HS-27A (cell line): Measurements from ENCODE around the gene SNRPE.
A peak's percentile ranks its signal among the peaks of the same experiment; 100 is the strongest.
"Not testable (repeated sequence)": the region's sequence is repeated elsewhere in the genome, so short reads cannot be mapped to it uniquely, and the experiment has no call there.

Experiments used
- DNase-seq: peaks from one replicate; pipeline ENCODE4 v3.0.0-alpha.2; 2012; ENCODE audit warnings: low read depth, missing footprints

Gene SNRPE

DNA sequence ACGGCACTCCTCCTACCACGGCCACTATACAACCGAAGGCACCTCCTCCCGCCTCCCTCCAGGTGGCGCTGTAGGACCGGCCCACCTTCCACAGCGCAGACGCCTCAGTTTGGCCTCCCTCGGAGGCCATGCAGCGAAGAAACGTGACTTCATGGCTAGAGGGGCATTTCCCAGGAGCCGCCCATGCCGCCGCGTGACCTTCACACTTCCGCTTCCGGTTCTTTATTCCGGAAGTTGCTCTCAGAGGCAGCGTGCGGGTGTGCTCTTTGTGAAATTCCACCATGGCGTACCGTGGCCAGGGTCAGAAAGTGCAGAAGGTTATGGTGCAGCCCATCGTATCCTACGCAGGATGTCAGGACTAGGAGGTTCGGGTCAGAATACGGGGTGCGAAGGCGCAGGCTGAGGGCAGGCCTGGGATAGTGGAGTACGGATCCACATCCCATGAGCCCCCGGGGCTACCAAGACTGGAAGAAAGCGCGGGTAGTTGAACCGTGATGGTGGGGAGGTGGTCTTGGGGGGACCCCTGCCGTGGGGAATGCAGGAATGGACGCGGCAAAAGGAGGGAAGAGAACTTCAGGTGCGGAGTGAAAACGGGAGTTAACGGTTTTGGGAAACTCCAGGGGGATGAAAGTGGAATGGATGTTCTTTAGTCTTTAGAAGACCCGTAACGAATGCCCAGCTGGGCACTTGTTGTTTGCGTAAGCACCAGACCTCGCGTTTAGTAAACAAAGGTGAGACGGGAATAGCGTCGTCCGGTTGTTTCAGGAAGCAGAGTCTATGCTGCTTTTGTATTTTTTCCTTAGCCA, at the start of gene SNRPE:
Gene SNRPE, plus strand, starts transcription at position 221 of the 806 bp plus-strand sequence. Its CDS starts 61 bp downstream, at position 282.
- peak; percentile 89 for DNase-seq

DNA sequence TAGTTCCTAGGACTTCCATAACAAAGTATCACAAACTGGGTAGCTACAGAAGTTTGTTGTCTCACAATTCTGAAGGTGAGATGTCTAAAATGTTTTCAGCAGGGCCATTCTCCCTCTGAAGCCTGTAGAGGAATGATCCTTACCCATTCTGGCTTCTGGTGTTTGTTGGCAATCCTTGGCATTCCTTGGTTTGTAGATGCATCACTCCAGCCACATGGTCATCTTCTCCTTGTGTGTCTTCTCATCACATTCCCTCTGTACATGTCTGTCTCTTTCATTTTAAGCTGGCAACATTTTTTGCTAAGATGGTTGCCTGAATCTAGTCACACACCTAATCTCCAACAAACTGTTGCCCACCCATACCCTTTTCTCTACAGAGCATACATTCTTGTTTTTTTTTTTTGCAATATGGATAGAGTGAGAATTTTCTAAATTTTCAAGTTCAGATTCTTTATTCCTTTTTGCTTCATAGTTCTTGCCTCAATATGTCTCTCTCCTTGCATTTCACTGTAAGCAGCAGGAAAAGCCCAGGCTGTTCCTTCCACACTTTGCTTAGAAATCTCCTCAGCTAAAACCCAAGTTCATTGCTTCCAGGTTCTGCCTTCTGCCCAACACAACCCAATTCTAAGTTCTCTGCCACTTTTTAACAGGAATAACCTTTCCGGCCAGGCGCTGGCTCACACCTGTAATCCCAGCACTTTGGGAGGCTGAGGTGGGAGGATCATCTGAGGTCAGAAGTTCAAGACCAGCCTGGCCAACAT, 47.6 kb upstream of the SNRPE start:
- DNase-seq: no peak

DNA sequence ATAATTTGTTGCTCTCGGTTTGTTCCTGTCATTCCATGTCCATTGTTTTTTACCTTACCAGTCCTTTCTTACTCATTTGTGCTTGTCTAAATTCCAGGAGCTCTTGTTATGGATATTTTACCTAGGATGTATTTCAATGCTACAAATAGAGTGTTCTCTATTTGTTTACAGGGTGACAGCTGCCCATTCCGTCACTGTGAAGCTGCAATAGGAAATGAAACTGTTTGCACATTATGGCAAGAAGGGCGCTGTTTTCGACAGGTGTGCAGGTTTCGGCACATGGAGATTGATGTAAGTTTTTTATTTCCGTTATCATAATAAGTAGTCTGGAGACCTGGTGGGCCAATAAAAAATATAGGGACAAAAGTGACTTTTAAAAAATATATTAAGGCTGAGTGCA, 43.0 kb upstream of the SNRPE start:
- DNase-seq: no peak

DNA sequence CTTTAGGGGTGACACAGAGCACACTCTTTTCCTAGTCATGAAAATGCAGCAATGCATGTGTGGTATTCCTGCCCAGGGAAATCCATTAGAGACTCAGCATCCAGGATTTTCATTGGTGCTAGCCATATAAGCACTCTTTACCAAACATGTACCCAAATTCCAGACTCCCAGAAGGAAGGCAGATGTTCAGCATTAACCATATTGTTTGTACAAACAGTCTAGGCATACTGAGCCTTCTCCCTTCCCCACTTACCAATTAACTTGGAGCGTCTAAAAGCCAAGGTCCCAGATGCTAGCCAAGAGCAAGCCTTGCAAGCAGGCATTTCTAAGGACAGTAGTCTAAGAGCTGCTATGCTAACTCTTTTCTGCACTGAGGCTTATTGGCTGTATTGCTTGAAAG, 38.1 kb upstream of the SNRPE start:
- DNase-seq: no peak

DNA sequence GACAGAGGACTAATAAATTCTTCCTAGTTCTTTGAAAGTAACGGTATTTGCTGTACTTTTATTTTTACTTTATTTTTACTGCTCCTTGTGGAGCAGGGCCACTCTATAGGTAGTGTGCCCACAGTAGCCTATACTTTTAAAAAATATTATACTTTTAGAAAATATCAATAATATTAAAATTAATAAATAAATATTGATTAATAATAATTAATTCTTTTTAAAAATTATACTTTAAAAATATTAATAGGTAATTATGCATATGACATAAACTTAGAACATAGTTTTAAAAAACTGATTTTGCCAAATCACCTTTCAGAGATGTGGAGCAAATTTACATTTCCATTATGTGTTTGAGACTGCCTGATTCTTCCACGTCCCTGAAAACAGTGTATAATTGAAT, 35.2 kb upstream of the SNRPE start:
- DNase-seq: no peak

DNA sequence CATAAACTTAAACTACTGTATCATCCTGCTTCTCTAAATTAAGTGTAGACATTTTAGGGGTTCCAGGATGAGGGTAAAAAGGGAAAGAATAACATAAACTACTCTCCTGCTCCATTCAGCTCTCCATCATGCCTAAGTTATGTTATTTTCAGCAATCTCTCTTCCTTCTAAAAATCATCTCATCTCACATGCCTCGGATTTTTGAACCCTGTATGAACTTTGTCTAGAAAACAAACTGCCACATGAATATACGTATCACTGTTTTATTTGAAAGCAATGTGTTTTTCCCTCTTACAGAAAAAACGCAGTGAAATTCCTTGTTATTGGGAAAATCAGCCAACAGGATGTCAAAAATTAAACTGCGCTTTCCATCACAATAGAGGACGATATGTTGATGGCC, 33.4 kb upstream of the SNRPE start:
- no peak for DNase-seq

DNA sequence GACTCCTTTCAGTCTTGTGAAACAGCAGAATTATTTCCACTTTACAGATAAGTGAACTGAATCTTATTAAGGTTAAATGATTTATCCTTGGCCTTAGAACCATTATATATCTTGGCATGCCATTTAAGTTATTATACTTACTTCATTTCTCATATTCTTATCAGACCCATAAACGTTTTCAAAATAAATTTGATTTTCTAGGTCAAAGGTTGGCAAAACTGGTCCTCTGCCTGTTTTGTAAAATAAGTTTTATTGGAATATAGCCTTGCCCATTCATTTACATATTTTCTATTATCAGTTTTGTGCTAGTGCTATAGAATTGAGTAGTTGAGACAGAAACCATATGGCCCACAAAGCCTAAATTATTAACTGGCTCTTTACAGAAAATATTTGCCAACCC, 32.9 kb upstream of the SNRPE start:
- DNase-seq: no peak

DNA sequence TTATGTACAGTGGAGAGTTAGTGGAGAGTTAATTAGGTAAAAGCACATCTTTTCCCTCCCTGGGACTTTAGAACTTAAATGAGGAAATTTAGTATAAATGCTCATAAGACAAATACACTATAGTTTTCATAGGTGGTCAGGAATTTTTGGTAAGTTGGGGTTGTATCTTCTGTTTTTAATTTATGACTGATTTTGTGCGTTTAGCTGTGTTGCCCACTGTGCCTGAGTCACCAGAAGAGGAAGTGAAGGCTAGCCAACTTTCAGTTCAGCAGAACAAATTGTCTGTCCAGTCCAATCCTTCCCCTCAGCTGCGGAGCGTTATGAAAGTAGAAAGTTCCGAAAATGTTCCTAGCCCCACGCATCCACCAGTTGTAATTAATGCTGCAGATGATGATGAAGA, 32.2 kb upstream of the SNRPE start:
- not testable (repeated sequence) for DNase-seq

DNA sequence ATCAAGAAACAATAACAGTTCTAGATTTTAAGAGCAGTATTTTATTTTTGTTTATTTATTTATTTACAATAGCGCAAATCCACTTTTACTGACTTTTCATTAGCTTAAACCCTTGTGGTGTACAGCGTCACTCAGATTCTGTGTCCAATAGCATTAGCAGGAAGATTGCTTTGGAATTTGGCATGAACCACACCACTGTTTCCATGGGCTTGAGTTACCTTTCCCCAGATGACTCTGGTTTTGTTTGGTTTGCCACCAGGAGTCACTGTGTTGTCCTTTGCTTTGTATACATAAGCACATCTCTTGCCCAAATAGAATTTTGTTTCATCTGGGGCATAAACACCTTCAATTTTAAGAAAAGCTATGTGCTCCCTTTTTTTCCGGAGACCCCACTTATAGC, 25.9 kb upstream of the SNRPE start:
- no peak for DNase-seq

DNA sequence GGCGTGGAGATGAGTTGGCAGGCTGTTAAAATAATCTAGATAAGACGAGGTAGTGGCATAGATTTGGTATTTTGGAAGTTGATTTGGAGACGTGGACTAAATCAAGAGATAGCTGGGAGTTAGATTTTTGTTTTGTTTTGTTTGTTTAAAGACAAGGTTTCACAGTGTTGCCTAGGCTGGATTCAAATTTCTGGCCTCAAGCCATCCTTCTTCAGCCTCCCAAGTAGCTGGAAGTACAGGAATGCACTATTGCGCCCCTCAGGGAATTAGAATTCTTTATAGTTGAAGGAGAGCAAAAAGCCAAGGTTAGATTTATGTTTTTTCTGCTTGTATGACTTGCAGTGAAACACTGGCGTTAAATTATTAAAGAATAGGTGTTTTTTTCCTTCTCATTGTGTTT, 22.3 kb upstream of the SNRPE start:
- no peak for DNase-seq

DNA sequence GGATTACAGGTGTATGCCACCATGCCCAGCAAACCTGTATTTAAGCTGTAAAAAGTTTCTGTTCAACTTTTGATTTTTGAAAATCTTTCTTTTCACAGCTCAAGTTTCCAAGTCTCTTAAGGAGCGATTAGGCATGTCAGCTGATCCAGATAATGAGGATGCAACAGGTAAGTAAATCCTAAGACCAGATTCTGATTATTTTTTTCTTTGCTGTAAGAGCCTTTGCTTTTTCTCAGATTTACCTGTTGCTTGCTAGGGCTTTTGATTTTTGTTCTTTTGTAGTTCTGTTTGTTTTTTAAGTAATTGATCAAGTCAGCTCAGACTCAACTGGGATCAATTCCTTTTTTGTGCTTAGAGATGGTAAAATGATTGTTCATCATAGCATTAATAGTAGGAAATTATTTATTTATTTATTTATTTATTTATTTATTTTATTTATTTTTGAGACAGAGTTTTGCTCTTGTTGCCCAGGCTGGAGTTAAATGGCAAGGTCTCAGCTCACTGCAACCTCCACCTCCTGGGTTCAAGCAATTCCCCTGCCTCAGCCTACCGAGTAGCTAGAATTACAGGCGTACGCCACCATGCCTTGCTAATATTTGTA, 21.1 kb upstream of the SNRPE start:
- no peak for DNase-seq

DNA sequence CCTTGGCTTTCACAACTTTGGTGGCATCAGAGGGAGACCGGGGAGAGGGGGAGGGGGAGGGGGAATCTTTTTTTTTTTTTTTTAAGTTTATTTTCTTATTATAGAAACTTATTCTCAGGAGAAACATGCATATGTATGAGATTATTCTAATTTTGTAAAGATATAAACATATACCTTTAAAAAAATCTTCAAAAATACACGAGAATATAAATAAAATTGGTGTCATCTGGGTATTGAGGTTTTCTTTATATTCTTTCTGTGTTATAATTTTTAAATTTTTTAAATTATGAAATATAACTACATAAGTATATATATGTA, 18.9 kb upstream of the SNRPE start:
- DNase-seq: no peak

DNA sequence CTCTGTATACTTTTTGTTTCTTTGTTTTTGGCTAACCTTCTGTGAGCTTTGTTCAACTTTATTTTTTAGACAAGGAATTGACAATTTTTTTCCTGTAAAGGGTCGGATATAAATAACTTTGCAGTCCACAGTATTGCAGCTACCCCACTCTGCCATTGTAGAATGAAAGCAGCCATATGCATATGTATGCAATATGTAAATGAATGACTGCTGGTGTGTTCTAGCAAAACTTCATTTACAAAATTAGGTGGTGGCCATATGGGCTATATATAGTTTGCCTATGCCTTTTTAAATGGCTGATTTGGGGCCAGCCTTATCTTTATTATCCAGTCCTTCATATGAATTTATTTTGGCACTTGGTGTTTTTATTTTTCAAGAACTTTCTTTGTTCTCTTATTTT, 18.0 kb upstream of the SNRPE start:
- no peak for DNase-seq

DNA sequence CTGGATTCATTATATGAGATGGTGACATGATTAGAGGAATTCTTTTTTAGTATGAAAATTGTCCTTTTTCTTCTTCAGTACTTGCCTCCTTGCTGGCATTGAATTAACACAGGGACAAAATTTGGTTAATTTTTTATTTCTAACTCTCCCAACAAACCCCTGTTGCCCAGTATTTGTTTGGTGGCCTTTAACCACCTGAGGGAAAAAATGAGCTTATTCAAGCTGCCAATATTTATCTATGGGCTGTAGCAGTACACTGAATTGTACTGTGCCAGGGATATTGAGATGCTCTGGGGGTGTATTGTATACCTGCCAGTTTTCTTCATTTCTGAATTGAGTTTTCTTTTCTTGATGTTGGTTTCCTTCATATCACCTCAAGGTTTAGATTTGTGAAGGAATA, 8.3 kb upstream of the SNRPE start:
- not testable (repeated sequence) for DNase-seq

DNA sequence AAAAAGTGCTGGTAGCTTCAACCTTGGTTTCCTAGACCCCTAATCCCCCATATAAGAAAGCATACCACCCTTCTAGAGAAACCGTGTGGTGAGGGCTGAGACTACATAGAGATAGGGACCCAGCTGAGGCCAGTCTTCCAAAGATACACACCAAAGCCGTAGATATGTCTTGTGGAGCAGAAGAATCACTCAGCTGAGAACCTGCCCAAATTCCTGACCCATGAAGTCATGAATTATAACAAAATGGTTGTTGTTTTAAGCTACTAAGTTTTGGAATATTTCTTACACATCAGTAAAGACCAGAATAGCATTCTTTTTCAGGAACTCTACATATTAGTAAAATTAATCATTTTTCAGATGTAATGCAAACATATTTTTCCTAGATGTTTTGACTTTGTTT, 3.3 kb upstream of the SNRPE start:
- DNase-seq: peak; percentile 82

DNA sequence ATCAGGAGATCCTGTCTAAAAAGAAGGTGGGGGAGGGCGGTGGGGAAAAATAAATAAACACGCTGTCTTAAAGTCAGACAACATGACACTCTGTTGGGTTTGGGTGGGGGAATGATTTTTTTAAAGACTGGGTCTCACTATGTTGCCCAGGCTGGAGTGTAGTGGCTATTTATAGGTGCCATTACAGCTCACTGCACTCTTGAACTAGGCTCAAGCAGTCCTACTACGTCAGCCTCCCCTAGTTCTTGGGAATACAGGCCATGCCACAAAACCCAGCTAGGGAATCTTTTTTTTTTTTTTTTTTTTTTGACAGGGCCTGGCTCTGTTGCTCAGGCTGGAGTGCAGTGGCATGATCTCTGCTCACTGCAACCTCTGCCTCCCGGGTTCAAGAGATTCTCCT, 2.4 kb upstream of the SNRPE start:
- no peak for DNase-seq

DNA sequence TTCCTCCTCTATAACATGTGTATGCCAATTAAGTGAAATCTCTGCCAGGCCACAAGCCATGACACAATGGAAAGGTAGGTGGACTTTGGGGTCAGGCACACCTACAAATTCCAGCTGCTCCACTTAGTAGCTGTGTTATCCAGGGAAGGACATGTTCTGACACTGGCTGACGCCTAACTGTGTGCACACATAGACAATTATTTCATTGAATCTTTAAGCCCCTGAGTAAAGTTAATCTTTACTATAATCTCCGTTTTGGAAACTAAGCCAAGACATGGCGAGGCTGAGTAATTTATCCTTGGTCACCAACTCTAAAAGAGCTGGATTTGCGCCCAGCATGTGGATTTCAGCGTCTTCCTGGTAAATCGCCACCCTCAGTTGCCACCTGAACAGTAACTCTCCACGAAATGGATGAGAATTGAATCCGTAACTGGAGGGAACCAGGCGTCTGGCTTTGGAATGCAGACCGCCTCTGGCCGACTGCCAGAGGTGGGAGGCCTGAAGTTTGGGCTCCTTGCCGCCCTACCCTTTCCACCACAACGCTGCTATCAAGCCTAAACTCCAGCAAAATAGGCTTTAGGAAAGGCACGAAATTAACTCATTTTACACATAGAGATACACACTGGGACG, 888 bp upstream of the SNRPE start:
- peak; percentile 53 for DNase-seq

DNA sequence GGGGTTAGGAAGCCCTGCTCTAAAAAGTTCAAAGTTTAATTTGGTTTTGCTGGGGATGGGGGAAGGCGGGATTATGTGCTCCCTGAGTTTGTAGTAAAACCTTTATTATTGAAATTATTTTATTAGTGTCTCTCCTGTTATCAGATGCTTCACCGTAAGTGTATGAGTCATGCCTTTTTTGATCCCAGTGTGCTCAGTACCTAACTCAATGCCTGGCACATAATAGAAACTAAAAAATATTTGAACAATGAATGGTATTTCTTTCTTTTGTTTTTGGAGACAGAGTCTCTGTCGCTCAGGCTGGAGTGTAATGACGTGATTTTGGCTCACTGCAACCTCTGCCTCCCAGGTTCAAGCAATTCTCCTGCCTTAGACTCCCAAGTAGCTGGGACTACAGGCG, 6.4 kb downstream of the SNRPE start:
- DNase-seq: no peak

DNA sequence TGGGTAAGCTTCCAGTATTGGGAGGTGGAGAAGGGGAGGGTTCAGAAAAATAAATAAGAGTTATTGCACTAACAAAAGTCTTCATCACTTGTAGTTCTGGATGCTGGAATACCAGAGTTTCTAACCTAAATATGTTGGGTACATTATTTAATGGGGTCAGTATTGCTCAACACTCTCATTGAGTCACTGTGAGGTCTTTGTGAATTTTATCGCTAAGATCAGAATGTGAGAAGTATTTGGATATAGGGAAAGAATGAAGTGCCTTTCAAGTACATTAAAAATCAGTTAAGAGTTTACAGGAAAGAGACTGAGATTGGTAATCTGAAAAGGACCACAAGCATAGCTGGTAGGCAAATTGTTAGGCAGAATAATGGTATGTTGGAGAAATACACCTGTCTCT, 8.8 kb downstream of the SNRPE start:
- DNase-seq: no peak

DNA sequence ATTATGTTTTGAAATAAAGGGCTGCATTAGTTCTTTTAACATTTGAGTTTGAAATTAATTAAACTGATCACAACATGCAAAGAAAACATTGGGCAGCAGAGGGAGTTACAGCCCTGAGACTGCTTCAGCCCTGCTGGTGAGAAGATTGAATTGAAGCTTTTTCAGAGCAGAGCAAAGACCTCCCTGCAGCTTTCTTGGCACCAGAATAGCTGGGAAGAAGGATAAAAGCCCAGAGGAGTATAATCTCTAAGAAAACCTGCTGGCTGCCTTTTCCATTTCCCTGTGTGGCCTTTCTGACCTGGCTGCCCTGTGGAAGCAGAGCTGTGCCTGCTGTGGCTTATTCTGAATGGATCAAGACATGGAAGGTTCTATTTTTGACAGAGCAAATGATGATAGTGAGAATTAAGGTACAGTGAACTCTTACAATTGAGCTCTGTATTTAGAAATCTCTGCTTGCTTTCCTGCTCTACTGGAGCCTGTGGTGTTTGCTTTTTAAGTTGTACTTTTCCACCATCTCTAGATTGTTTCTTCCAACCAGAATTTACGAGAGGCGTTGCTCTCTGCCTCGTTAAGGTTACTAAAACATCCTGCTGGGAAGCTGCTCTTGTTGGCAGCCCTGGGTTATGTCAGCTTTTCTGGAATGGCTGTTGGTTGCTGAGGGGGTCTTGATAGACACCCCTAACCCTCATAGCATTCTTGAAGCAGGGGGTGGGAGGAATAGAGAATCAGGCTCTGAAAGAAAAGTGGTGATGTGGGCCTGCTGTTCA, 9.9 kb downstream of the SNRPE start:
- no peak for DNase-seq

DNA sequence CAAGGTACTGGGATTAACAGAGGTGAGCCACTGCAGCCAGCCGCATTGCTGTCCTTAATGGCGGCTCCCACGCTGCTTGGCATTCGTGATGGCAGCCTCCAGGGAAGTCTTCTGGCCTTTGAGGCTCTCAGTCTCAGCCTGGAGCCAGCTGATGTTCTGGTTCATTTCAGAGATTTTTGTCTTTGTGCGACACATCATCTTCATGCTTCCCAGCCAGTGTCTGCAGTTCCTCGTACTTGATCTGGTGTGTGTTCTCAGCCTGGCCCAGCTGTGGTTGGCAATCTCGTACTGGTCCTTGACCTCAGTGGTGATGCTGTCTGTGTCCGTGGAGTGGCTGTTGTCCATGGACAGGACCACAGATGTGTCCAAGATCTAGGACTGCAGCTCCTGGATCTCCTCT, 11.7 kb downstream of the SNRPE start:
- no peak for DNase-seq

DNA sequence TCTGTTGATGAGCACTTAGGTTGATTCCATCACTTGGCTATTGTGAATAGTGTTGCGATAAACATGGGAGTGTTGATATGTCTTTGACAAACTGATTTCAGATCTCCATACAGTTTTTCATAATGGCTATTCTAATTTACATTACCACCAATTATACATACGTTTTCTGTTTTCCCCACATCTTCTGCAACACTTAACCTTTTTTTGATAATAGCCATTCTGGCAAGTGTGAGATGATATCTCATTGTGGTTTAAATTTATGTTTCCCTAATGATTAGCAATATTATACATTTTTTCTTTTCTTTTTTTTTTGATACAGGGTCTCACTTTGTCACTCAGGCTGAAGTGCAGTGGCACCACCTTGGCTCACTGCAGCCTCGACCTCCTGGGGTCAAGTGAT, 17.0 kb downstream of the SNRPE start:
- DNase-seq: no peak
